HG03558 (cell line): Measurements from ENCODE around the gene CERK.

ENCODE experiments used
- ATAC-seq: cut with Tn5 transposase; IDR thresholded peaks from one replicate; pipeline ENCODE4 v1.9.1; 2021; ENCODE audit warnings: moderate number of reproducible peaks; ENCODE audit not compliant: unreplicated experiment; ENCODE audit errors: extremely low read depth

CERK gene

GRCh38 chr22:46707305-46707704 lies 30.7 kb downstream of the CERK start:
- no peak for ATAC-seq

DNA sequence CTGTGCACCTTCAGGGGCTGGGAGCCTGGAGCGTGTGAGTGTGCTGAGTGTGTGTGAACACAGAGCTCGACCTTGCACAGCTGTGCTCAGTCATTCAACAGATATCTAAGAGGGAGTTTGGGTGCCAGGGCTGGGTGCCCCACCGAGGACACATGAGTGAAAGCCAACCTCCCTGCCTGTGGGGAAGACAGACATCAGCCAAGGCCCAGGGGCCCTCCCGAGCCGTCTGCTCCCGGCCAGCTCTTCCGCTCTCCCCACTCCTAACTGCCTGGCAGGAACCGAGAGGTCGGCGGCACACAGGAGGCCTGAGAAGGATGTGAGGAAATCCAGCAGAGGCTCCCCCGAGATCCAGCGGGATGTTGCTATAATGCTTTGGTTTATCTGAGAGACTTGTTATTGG lies 32.0 kb downstream of the CERK start:
- ATAC-seq, result no peak

- ATAC-seq, result no peak
These were observed 34.1 kb downstream of the CERK start for GRCh38 chr22:46703996-46704370.

DNA sequence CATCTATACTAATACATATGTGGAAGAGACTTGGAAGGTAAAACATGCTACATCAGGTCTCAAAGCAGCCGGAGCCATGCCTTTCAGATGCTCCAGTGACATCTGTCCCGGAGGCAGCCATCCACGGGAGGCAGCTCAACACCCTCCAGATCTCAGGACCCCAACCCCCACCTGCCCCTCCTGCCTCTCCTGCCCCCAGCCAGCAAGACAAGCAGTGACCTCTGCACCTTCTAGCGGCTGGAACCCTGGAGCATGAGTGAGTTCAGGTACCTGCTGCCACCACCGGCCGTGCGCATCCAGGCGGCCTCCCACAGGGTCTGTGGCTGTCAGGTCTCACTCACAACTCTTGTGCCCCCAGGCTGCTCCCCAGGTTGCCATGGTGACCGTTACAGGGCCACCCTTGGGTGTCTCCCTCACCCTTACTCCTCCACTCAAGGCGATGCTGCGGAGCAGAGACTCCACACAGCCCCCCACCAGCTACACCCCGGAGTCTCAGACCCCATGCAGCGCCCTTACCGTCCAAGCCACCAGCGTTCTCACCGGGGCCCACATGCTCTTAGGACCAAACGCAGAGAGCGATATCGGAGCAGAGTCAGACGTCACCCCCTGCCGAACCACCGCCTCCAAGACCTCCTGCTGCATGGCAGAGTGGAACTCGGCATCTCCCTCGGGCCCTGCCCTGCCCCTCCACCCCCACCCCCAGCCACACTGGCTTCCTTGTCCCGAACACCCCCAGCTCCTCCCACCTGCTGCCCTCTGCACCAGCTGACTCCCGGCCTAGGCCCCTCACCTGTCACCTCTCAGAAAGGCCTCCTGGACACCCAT lies 34.7 kb downstream of the CERK start:
- ATAC-seq, result no peak

- ATAC-seq, result no peak
These were observed 36.8 kb downstream of the CERK start for GRCh38 chr22:46701262-46701661.

DNA sequence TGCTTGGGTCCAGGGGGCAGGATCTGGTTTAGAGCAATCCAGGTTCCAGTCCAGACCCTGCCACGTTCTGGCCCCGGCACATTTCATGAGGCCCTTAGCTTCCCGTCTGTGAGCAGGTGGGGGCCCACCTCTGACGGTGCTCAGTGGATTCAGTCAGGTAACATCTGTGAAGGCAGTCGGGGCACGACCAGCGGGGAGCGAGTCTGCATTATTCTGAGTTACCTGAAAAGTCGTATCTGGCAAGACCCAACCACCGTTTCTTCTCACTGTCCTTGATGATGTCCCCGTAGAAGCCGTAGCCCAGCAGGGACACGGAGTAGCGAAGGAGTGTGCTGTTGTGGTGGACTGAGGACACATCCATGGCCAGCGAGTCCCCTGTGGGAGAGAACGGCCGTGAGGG lies 39.0 kb downstream of the CERK start:
- no peak for ATAC-seq

- ATAC-seq, result no peak
These were observed 40.1 kb downstream of the CERK start for GRCh38 chr22:46697811-46698515.

- no peak for ATAC-seq
These were observed 41.4 kb downstream of the CERK start for GRCh38 chr22:46696614-46697013.

DNA sequence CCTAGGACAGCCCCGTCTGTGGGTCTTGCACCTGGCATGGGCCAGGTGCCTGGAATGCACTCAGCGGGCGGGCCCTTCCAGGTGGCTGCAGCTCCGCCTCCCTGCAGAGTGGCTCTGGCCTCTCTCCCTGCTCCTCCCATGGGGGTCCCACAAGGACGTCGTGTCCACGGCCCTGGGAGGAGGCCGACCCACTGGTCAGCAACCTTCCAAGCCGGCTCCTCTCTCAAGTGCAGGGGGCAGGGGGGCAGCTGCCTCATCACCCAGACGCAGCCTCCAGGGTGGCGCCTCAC lies 41.9 kb downstream of the CERK start:
- no peak for ATAC-seq

- no peak for ATAC-seq
These were observed 42.5 kb downstream of the CERK start for GRCh38 chr22:46695346-46696228.

DNA sequence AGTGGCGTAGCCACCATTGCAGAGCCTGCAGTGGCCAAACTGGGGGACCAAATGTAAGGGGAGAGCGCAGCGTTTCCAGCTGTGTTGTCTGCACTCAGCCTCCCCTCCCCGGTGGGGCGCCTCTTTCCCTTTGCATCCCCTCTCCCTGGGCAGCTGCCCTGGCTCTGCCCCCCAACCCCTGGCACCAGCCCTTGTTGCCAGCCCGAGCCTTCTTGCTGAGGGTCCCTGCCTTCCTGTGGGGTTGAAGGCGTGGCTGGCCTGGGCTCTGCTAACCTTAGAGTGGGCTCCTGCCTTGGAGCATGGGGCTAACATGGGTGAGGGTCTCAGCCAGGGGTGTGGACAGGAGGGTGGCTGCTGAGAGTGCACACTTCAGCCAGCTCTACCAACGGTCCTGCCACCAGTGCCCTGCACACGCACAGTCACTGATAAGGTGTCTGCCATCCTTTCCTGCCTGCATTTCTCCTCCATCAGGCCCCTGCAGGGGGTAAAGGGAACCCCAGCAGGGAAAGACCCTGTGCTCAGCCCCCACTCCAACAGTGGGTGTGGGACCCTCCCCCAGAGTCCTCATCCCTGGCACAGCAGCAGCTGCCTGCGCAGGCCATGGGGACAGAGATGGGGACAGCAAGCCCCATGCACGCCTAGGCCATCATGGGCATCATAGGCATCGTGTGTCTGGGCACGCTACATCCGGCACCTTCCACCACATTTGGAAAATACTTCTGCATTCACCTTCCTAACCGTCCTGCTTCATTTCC lies 43.5 kb downstream of the CERK start:
- ATAC-seq, result no peak

DNA sequence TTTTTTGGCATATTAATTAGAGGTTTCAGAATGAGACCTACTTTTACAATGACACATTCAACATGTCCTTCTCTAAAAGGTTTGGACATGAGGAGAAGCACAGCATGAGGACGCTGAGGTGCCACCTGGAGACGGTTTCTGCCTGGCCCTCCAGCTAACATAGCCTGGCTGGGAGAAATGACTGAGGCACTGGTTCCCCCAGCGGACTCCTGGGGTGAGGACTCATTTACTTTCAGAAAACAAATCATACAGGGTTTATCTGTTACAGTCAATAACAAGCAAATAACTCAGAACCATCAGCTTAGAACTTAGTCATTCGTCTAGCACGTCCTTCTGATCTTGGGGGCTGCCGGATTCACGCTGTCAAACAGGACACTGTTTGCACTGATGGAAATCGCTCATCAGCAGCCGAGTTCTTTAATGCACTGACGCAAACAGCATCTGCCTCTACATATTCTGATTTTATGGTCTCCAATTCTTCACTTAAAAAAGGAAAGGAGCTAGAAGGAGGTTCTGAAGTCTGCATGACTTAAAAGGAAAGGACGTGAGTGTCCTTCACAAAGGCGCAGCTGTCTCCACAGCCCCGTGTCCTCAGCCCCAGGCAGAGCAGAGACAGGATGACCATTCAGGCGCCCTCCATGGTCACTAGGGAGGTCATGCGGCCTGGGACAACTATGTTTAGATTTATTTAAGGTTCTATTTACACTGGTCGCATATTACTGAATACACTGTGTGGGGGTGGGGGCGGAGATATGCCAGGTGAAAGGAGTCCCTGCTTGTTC lies 44.2 kb downstream of the CERK start:
- ATAC-seq, result no peak

DNA sequence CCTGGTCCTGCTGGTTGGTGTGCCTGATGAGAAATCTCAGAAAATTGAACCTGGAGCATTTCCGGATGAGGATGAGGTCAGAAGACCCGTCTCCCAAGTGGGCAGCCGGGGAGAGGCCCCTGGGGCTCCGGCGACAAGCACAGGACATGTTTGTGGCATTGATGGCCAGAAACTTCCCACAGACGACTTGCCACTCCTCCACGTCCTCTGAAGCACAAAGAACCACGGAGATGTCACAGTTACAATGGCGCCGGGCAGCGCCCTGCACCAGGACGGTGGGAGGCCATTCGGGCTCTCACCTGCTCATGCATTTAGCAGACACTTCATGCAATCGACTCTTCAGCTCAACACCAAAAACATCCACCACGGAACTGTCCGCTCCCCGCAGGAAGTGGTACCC lies 46.5 kb downstream of the CERK start:
- no peak for ATAC-seq

DNA sequence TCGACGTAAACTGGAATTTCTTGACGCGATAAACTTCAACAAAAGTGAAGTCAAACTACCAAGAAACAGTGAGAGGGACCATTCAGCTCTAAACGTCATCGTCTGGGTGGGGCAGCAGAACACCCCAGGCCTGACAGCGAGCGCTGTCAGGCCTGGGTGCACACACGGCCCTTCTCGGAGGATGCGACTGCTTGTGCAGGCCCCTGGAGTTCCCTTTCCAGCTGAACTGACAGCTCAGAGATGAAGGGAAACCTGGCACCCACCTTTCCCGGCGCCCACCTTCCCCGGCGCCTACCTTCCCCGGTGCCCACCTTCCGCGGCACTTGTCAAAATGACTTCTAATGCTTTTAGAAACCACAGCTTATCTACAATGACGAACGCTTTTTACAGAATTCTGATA lies 47.9 kb downstream of the CERK start:
- ATAC-seq, result no peak

DNA sequence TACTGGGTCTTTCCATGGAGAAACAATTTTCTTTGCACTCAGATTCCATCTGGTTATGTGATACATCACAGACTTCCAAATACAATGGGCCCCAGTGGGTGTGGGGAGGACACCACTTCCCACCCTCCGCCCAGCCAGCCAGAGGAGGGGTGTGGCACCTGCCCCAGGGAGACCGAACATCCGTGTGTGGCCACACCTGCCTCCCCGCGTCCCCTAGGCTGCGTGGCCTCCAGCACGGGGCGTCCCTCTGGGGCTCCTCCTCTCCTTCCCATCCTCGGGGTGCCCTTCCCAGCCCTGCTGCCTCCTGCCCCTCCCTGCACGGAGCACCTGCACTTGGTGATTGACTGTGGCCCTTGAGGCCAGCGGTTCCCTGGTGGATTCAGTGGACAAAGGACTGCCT lies 49.1 kb downstream of the CERK start:
- ATAC-seq, result no peak

DNA sequence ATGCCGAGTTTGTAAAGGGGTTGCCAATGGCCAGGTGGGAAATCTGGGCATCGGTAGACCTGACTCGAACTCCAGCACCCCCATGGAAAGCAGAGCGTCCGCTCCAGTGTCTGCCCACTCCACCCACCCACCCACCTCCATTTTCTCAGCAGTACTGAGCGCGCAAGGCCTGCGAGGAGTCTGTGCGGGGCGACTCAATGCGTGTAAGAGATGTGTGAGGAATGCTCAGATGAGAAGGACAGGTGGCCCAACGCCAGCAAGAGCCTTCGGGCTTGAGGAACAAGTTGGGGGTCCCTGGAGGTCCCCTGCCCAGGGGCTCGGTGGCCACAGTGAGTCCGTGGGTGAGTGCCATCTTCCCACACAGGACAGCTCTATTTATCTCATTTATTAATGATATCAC lies 50.6 kb downstream of the CERK start:
- no peak for ATAC-seq

GRCh38 chr22:46687048-46687444 lies 51.0 kb downstream of the CERK start:
- no peak for ATAC-seq

DNA sequence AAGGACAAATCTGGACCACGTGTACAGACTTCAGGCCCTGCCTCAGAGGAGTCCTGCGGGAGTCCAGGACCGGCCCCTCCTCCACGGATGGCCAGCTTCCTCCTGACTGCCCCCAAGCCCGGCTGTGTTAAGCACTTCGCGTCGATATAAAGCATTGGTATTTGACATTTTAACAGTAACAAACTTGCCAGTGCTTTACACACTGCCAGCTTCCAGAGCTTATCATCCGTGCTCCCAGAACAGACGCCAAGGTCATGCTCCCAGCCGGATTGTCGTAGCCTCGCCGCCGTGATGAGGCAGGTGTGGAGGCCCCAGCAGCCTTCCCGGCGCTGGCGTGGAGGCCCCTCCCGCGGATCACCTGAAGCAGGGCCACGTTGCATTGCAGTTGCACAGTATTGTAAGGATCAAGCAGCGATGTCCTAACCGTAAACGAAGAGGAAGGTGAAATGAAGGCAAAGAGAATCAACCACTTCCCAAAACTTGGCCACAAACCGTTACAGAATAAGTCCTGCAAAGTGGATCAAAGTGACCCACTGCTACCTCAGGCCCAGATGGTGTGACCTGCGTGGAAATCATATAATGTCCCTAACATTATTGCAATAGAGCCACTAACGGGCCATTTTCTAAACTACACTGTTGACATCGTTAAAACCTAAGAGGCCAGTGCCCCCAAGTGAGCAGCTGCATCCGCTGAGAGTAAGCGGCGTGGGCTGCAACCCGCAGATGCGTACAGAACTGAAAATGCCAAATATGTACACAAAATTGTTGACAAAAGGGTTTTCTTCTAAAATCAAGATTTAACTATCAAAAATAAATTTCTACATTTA lies 51.6 kb downstream of the CERK start:
- ATAC-seq, result no peak

- ATAC-seq, result no peak
These were observed 53.3 kb downstream of the CERK start for GRCh38 chr22:46684706-46685105.
